ENCODE measurements around the gene GNL1.

The GNL1 gene

GRCh38 chr6:30556066-30556905, at the start of gene GNL1:
GNL1 (minus strand) TSS chr6:30556489; CDS start chr6:30556203, 286 bp downstream.
- TF ChIP-seq, protein P1, sequence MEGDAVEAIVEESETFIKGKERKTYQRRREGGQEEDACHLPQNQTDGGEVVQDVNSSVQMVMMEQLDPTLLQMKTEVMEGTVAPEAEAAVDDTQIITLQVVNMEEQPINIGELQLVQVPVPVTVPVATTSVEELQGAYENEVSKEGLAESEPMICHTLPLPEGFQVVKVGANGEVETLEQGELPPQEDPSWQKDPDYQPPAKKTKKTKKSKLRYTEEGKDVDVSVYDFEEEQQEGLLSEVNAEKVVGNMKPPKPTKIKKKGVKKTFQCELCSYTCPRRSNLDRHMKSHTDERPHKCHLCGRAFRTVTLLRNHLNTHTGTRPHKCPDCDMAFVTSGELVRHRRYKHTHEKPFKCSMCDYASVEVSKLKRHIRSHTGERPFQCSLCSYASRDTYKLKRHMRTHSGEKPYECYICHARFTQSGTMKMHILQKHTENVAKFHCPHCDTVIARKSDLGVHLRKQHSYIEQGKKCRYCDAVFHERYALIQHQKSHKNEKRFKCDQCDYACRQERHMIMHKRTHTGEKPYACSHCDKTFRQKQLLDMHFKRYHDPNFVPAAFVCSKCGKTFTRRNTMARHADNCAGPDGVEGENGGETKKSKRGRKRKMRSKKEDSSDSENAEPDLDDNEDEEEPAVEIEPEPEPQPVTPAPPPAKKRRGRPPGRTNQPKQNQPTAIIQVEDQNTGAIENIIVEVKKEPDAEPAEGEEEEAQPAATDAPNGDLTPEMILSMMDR (conservative IDR thresholded peaks at IDR 0.05; ENCODE audit: low read length): no peak
- DNase-seq (ENCODE audit: low read depth): peak; percentile 87
- H3K4me3 ChIP-seq (ENCODE audit: low read length): peak within 1 kb of the TSS; percentile 95

GRCh38 chr6:30603961-30604360, 47.7 kb upstream of the GNL1 start:
- TF ChIP-seq, protein P1 (conservative IDR thresholded peaks at IDR 0.05; ENCODE audit: low read length): no peak
- DNase-seq (ENCODE audit: low read depth): no peak

DNA sequence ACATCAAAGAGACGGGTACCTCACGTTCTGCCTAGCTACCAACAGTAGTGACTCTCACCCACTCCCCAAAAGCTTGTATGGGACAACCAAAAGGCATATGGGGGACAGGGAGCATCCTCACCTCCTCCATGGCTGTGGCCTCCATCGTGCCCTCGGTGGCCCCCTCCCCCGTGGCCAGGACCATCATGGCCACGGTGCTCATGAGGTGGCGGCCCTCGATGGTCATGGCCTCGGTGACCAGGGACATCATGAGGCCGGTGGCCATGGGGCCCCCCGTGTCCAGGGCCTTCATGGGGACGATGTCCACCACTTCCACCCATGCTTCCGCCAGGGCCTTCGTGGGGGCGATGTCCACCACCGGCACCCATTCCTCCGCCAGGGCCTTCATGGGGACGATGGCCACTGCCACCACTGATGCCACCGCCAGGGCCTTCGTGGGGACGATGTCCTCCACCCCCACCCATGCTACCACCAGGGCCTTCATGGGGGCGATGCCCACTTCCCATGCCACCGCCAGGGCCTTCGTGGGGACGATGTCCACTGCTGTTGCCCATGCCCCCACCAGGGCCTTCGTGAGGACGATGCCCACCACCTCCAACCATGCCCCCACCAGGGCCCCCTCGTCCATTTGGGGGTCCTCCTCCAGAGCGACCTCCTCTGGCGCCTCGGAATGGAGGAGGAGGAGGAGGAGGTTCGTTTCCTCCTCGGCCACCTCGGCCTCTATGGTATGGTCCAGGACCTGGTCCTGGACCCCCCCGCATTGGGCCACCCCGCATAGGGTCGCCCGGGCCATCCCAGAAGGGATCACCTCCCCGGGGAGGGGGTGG, 45.7 kb upstream of the GNL1 start:
- H3K4me3 ChIP-seq (ENCODE audit: low read length): no peak overlapping the region
- no peak for DNase-seq (ENCODE audit: low read depth)
- TF ChIP-seq, protein P1 (conservative IDR thresholded peaks at IDR 0.05; ENCODE audit: low read length): no peak

More at GRCh38 chr6:30603961-30604360, 47.7 kb upstream of the GNL1 start:
- no peak overlapping the region for H3K4me3 ChIP-seq (ENCODE audit: low read length)

DNA sequence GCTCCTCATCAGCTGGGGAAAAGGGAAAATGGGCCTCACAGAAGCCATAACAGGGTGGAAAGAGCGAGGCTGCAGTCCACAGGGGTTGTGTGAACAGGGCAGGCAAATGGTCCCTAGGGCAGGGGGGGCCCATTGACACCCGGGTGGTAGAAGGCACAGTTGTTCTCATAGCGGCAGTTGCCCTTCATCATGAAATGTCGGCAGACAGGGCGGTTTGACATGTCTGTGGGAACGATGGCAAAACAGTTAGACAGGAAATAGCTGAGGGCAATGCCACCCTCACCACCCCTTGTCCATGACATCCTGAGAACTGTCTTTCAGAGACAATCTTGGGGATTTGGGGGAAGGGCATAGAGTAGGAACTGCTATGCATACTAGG, 45.1 kb upstream of the GNL1 start:
- TF ChIP-seq, protein P1 (conservative IDR thresholded peaks at IDR 0.05; ENCODE audit: low read length): no peak

GRCh38 chr6:30600451-30600961, 44.2 kb upstream of the GNL1 start:
- no peak overlapping the region for H3K4me3 ChIP-seq (ENCODE audit: low read length)
- TF ChIP-seq, protein P1 (conservative IDR thresholded peaks at IDR 0.05; ENCODE audit: low read length): no peak
- no peak for DNase-seq (ENCODE audit: low read depth)

More for the DNA sequence above, 45.1 kb upstream of the GNL1 start:
- H3K4me3 ChIP-seq (ENCODE audit: low read length): no peak overlapping the region
- DNase-seq (ENCODE audit: low read depth): no peak

GRCh38 chr6:30599625-30600324, 43.5 kb upstream of the GNL1 start:
- TF ChIP-seq, protein P1 (conservative IDR thresholded peaks at IDR 0.05; ENCODE audit: low read length): no peak

More at GRCh38 chr6:30599625-30600324, 43.5 kb upstream of the GNL1 start:
- DNase-seq (ENCODE audit: low read depth): no peak
- no peak overlapping the region for H3K4me3 ChIP-seq (ENCODE audit: low read length)

All from AG10803 (cell line).